ENCODE results near the gene STAU1. TPM values are rescaled to one million over a fixed set of nuclear protein-coding genes. Genes with fewer than 3 reads are reported as not detected.
"Not testable (repeated sequence)": the region's sequence is repeated elsewhere in the genome, so short reads cannot be mapped to it uniquely, and the experiment has no call there.

STAU1 gene
- total RNA-seq, 1 experiment from 2014 or later: 65.9 TPM

- no peak for DNase-seq (ENCODE audit: low spot score)
Observed at GRCh38 chr20:49118307-49118706, 69.8 kb downstream of the STAU1 start.

- peak; percentile 14 for DNase-seq (ENCODE audit: low spot score)
Observed at GRCh38 chr20:49115564-49115963, 72.6 kb downstream of the STAU1 start.

DNA sequence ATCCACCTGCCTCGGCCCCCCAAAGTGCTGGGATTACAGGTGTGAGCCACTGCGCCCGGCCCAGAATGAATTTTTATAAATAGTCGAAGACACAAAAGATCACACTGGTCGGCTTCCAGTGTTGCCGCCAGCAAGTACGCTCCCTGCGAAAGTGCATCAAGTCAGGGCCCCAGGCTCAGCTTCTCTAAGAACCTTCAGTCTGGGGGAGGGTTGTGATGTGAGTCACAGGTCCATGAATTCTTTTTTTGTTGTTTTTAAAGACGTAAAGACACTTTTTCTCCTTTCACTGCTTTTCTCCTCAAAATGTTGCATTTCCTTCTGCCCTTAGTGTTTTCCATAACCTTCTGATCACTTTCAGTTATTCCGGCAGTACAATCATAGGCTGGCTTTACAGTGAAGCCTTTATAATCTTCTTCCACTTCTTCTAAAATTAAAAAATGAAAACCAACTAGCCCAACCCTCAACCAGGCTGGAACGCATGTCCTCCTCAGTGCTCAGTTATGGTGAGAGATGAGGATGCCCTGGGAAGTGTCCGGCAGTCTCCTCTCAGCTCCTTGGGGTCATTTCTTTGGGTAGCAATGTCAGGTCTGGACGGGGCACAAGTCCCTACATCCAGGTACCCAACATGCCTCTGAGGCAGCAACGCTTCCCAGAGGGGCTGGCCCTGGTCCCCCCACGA lies 75.4 kb downstream of the STAU1 start:
- DNase-seq (ENCODE audit: low spot score): peak; percentile 23

GRCh38 chr20:49110767-49111694 lies 77.1 kb downstream of the STAU1 start:
- DNase-seq (ENCODE audit: low spot score): no peak

- no peak for DNase-seq (ENCODE audit: low spot score)
Observed at GRCh38 chr20:49106328-49106727, 81.8 kb downstream of the STAU1 start.

DNA sequence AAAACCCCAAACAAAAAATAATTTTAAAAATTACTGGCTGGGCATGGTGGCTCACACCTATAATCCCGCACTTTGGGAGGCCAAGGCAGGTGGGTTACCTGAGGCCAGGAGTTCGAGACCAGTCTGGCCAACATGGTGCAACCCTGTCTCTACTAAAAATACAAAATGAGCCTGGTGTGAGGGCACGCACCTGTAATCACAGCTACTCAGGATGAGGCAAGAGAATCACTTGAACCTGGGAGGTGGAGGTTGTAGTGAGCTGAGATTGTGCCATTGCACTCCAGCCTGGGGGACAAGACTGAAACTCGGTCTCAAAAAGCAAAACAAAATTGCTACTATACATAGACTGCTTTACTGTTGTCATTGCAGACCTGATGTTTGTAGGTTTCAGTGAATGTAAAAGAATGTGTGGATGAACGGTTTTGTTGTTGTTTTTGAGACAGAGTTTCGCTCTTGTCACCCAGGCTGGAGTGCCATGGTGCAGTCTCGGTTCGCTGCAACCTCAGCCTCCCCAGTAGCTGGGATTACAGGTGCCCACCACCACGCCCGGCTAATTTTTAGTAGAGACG lies 83.1 kb downstream of the STAU1 start:
- DNase-seq (ENCODE audit: low spot score): not testable (repeated sequence)

- DNase-seq (ENCODE audit: low spot score): no peak
Observed at GRCh38 chr20:49104365-49104648, 83.8 kb downstream of the STAU1 start.

- DNase-seq (ENCODE audit: low spot score): no peak
Observed at GRCh38 chr20:49103647-49104364, 84.3 kb downstream of the STAU1 start.

- no peak for DNase-seq (ENCODE audit: low spot score)
Observed at GRCh38 chr20:49103019-49103418, 85.1 kb downstream of the STAU1 start.

DNA sequence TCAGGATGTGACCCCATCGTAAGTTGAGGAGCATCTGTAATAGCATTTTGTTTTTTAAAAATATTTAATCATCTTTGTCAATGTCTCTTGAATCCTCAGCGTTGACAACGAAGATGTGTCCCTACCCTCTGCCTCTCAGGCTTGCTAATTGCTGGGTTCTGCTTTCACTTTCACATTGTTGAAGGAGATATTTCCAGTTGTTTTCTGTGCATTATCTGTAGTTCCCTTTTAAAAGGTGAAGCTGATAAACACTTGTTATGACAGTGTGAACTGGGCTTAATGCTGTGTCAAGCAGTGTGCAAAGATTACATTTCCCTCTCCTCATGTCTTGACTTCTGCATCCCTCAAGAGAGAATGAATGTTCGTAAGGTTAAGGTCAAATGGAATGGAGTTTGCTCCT lies 87.2 kb downstream of the STAU1 start:
- no peak for DNase-seq (ENCODE audit: low spot score)

DNA sequence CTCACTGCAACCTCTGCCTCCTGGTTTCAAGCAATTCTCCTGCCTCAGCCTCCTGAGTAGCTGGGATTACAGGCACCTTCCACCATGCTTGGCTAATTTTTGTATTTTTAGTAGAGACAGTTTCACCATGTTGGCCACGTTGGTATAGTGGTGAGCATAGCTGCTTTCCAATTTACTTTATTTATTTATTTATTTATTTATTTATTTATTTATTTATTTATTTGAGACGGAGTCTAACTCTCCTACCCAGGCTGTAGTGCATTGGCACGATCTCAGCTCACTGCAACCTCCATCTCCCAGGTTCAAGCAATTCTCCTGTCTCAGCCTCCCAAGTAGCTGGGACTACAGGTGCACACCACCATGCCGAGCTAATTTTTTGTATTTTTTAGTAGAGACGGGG lies 87.8 kb downstream of the STAU1 start:
- not testable (repeated sequence) for DNase-seq (ENCODE audit: low spot score)

- no peak for DNase-seq (ENCODE audit: low spot score)
Observed at GRCh38 chr20:49099011-49099410, 89.1 kb downstream of the STAU1 start.

- DNase-seq (ENCODE audit: low spot score): no peak
Observed at GRCh38 chr20:49098136-49098535, 90.0 kb downstream of the STAU1 start.

DNA sequence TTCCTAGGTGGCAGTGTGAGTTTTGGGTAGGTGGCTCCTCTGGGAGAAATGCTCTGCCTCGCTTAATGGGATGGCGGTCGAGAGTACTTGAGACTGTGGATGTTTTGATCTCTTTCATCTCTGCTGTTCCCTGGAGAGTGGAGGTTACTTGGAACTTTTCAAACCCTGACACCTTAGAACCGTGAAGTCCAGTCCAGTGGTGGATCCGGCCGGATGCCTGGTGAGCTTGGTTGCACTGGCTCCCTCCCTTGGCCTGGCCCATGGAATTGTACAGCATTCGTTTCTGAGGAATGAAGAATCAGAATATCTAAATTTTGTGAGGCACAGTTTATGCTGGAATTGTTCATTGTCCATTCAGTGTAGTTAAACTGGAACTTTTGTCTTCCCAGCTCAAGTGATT lies 91.0 kb downstream of the STAU1 start:
- DNase-seq (ENCODE audit: low spot score): no peak

DNA sequence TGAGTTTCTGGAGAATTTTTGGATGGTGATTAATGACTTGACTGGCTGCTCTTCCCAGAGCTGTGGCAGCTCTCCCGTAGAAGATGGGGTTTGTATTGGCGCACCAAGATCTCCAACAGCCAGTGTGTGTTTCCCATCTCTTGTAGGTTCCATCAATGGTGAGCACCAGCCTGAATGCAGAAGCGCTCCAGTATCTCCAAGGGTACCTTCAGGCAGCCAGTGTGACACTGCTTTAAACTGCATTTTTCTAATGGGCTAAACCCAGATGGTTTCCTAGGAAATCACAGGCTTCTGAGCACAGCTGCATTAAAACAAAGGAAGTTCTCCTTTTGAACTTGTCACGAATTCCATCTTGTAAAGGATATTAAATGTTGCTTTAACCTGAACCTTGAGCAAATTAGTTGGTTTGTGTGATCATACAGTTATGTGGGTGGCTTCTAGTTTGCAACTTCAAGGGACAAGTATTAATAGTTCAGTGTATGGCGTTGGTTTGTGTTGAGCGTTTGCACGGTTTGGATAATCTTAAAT lies 91.9 kb downstream of the STAU1 start:
- DNase-seq (ENCODE audit: low spot score): no peak

DNA sequence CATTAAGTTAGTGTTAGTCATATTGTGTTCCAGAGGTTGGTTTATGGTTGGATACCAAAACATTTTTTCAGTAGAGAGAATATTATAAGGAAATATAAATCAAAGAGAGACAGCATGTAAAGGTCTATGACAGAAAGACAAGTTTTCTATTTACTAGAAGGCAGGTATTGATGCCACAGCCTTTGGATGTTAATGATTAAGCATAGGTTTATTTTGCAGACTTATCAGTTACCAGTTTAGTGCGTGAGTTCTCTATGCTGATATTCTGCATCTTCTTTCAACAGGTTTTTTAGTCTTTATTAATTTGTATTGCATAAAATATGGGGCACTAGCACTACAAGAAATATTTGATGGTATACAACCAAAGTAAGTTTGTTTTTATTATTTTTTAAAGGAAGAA lies 96.4 kb downstream of the STAU1 start:
- DNase-seq (ENCODE audit: low spot score): no peak

DNA sequence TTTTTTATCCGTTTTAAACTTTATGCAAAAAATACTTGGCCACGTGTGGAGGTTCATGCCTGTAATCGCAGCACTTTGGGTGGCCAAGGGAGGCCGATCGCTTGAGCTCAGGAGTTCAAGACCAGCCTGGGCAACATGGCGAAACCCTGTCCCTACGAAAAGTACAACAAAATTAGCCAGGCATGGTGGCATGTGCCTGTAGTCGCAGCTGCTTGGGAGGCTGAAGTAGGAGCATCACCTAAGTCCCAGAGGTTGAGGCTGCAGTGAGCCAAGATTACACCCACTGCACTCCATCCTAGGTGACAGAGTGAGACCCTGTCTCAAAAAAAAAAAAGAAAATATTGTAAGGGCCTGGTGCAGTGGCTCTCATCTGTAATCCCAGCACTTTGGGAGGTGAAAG lies 97.0 kb downstream of the STAU1 start:
- no peak for DNase-seq (ENCODE audit: low spot score)

- not testable (repeated sequence) for DNase-seq (ENCODE audit: low spot score)
Observed at GRCh38 chr20:49082295-49082694, 105.8 kb downstream of the STAU1 start.

GRCh38 chr20:49078310-49078709 lies 109.8 kb downstream of the STAU1 start:
- no peak for DNase-seq (ENCODE audit: low spot score)

GRCh38 chr20:49074521-49074920 lies 113.6 kb downstream of the STAU1 start:
- DNase-seq (ENCODE audit: low spot score): no peak
